GM19438 (cell line): ENCODE results near the gene KLK12.

Source experiments
- ATAC-seq: cut with Tn5 transposase; IDR thresholded peaks from one replicate; pipeline ENCODE4 v1.9.1; 2021; ENCODE audit warnings: low read depth; ENCODE audit not compliant: unreplicated experiment

The KLK12 gene

GRCh38 chr19:51034704-51035103 lies at the start of gene KLK12:
Gene KLK12, minus strand, starts transcription at chr19:51035002. Its CDS starts 381 bp downstream, at chr19:51034621.
- ATAC-seq: no peak

- no peak for ATAC-seq
Observed at GRCh38 chr19:51084505-51084904, 49.7 kb upstream of the KLK12 start.

GRCh38 chr19:51083783-51084182 lies 49.0 kb upstream of the KLK12 start:
- no peak for ATAC-seq

GRCh38 chr19:51083181-51083580 lies 48.4 kb upstream of the KLK12 start:
- ATAC-seq: no peak

GRCh38 chr19:51082611-51083010 lies 47.8 kb upstream of the KLK12 start, which contains the start of gene KLK14:
Gene KLK14, minus strand, starts transcription at chr19:51082887. Its CDS starts 273 bp downstream, at chr19:51082614.
- no peak for ATAC-seq

GRCh38 chr19:51081476-51081875 lies 46.7 kb upstream of the KLK12 start:
- ATAC-seq: no peak

GRCh38 chr19:51079481-51080110 lies 44.8 kb upstream of the KLK12 start:
- ATAC-seq: no peak

- ATAC-seq: no peak
Observed at GRCh38 chr19:51078731-51079130, 43.9 kb upstream of the KLK12 start.

- no peak for ATAC-seq
Observed at GRCh38 chr19:51078104-51078503, 43.3 kb upstream of the KLK12 start.

GRCh38 chr19:51076631-51077213 lies 41.9 kb upstream of the KLK12 start:
- no peak for ATAC-seq

GRCh38 chr19:51075998-51076397 lies 41.2 kb upstream of the KLK12 start:
- no peak for ATAC-seq

GRCh38 chr19:51071095-51071405 lies 36.2 kb upstream of the KLK12 start:
- ATAC-seq: no peak

- ATAC-seq: no peak
Observed at GRCh38 chr19:51070334-51071094, 35.7 kb upstream of the KLK12 start.

- ATAC-seq: no peak
Observed at GRCh38 chr19:51066393-51067186, 31.8 kb upstream of the KLK12 start.

- no peak for ATAC-seq
Observed at GRCh38 chr19:51065221-51065960, 30.6 kb upstream of the KLK12 start.

GRCh38 chr19:51064534-51065220 lies 29.9 kb upstream of the KLK12 start, which contains the start of gene KLK13:
Gene KLK13, minus strand, starts transcription at chr19:51065092. Its CDS starts 25 bp downstream, at chr19:51065067.
- ATAC-seq: no peak

- no peak for ATAC-seq
Observed at GRCh38 chr19:51063664-51064063, 28.9 kb upstream of the KLK12 start.

GRCh38 chr19:51060973-51061372 lies 26.2 kb upstream of the KLK12 start:
- ATAC-seq: no peak

GRCh38 chr19:51060336-51060735 lies 25.5 kb upstream of the KLK12 start:
- ATAC-seq: no peak

GRCh38 chr19:51059715-51060114 lies 24.9 kb upstream of the KLK12 start:
- ATAC-seq: no peak
